Left ventricle myocardium inferior (tissue), 1 donor: Measurements from ENCODE around the gene SLC24A3. TPM values are rescaled to one million over a fixed set of nuclear protein-coding genes. Genes with fewer than 3 reads are reported as not detected.
A peak's percentile ranks its signal among the peaks of the same experiment; 100 is the strongest.

Experiments
- DNase-seq: peaks from one replicate; pipeline ENCODE4 v3.0.0-alpha.2; 2020
- H3K27ac ChIP-seq: fragments of 200-600 bp; replicated peaks from 2 replicates; pipeline ENCODE4 v1.8.0; 2021
- H3K27me3 ChIP-seq: fragments of 200-600 bp; 2 replicates; pipeline ENCODE4 v1.8.0; 2021; ENCODE audit warnings: low read depth
- H3K36me3 ChIP-seq: fragments of 200-600 bp; 2 replicates; pipeline ENCODE4 v1.8.0; 2021
- H3K4me1 ChIP-seq: fragments of 200-600 bp; 2 replicates; pipeline ENCODE4 v1.8.0; 2021
- H3K4me3 ChIP-seq: fragments of 200-600 bp; 2 replicates; pipeline ENCODE4 v1.8.0; 2021; ENCODE audit warnings: mild to moderate bottlenecking, moderate library complexity
- H3K9me3 ChIP-seq: fragments of 200-600 bp; replicated peaks from 2 replicates; pipeline ENCODE4 v1.8.0; 2021
- intact Hi-C: fragments of 100-400 bp; cut with micrococcal nuclease; formaldehyde crosslinking; loops from one replicate; pipeline ENCODE4 v1.11.0; 2022
- total RNA-seq: library from RNA; stranded (reverse); fragmentation: NEBNext Ultra II Directional; extraction: Animal tissue kit (Norgen Biotek cat#: 25700); gene quantifications from one replicate; pipeline ENCODE4 v1.2.1, GENCODE V29; 2021
- TF ChIP-seq, protein P1 (sequence below): fragments of 200-600 bp; IDR thresholded peaks from 2 replicates; pipeline ENCODE4 v1.8.0; 2021; ENCODE audit warnings: antibody characterized with exemption, mild to moderate bottlenecking, borderline replicate concordance
- donor health status: DM: no; HTN: yes; CAD: no; lungs with severe emphysema.

SLC24A3 gene
- total RNA-seq, 1 donor from 2014 or later: 1.3 TPM

DNA sequence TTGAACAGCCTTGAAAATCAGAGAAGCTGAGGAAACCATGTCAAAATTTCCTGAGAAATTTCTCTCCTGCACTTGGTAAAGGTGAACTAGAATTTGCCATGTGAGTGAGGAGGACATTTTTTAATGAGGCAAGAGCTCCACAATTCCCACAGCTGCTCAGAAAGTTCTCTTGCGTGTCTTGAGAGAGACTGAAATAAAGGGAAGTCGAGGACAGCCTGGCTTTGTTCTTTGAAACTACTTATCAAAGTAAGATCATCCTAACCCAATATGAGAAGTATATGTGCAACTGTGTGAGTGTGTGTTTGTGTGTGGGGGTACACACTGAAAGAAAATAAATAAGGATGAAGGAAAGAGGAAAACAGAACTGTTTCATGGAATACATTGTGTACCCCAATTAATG is 163.4 kb downstream of the SLC24A3 start:
- H3K27me3 ChIP-seq: no peaks in the 10 kb centered on the region
- DNase-seq: no peak
- H3K27ac ChIP-seq: no peak overlapping the region
- TF ChIP-seq, protein P1, sequence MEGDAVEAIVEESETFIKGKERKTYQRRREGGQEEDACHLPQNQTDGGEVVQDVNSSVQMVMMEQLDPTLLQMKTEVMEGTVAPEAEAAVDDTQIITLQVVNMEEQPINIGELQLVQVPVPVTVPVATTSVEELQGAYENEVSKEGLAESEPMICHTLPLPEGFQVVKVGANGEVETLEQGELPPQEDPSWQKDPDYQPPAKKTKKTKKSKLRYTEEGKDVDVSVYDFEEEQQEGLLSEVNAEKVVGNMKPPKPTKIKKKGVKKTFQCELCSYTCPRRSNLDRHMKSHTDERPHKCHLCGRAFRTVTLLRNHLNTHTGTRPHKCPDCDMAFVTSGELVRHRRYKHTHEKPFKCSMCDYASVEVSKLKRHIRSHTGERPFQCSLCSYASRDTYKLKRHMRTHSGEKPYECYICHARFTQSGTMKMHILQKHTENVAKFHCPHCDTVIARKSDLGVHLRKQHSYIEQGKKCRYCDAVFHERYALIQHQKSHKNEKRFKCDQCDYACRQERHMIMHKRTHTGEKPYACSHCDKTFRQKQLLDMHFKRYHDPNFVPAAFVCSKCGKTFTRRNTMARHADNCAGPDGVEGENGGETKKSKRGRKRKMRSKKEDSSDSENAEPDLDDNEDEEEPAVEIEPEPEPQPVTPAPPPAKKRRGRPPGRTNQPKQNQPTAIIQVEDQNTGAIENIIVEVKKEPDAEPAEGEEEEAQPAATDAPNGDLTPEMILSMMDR: no peak
- intact Hi-C loops: no loop called here
- H3K9me3 ChIP-seq: no peaks in the 10 kb centered on the region
- no peaks in the 10 kb centered on the region for H3K36me3 ChIP-seq
- H3K4me3 ChIP-seq: no peak overlapping the region
- H3K4me1 ChIP-seq: peaks cover 15% of the 10 kb centered on the region

DNA sequence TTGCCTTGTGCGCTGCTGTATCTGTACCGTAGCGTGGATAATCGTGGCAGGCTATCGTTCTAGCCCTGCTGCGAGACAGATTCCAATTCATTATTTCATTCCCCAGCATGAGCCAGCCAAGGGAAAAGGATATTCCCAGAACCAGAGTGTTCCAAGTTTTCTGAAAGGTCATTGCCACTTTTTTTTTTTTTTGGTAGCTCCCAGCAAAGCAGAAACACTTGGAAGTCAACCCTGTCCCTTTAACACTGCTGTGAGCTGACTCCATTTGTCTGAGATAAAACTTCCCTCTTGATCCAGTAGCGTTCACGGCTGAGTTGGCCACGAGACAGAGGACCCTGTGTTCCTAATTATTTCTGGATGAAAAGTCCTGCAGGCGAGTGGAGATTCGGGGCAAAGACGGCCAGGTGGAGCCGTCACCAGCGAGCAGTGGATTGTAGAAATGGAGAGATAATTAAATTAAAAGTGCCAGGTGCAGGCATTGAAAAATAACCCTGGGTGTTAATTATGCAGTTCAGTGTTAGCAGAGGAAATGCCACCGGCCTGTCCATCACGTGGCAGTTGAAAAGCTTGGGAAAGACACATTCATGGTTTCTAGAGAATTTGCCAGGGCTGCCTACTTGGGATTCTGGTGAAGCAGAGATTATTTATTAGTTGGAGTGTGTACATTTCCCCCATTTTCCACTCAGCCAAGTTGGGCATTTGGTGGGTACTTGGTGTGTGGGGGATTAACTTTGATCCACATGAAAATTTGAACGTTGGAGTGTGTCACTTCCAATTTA is 164.2 kb downstream of the SLC24A3 start:
- Histone ChIP-seq H3K36me3 (no peaks in the 10 kb centered on the region), H3K9me3 (no peaks in the 10 kb centered on the region), H3K4me1 (peaks cover 15% of the 10 kb centered on the region), H3K4me3 (peak overlapping the region; percentile 31), H3K27ac (peak overlapping the region; percentile 5), H3K27me3 (peaks cover 5% of the 10 kb centered on the region)
- TF ChIP-seq, protein P1: no peak
- intact Hi-C loops: no loop called here
- peak; percentile 41 for DNase-seq

DNA sequence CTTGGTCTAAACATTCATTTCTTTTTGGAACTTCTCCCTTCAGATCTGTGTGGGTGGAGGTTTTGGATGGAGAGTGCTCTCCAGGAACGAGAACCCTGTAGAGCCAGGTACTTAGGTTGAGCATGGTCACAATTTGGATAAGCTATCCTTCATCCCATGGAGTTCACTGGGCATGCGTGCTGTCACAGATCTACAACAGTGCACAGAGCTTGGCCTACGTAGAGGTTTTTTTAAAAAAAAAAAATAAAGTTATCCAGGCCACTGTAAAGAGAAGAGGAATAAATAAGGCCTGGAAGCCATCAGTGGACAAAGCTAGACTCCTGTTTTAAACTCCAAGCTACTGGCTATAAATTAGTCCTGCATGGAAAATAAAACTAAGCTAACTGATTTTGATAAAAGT is 165.6 kb downstream of the SLC24A3 start:
- Histone ChIP-seq H3K4me3 (no peak overlapping the region), H3K4me1 (peaks cover 15% of the 10 kb centered on the region), H3K36me3 (no peaks in the 10 kb centered on the region), H3K9me3 (no peaks in the 10 kb centered on the region), H3K27ac (no peak overlapping the region), H3K27me3 (peaks cover 8% of the 10 kb centered on the region)
- no peak for DNase-seq
- TF ChIP-seq, protein P1: no peak
- intact Hi-C loops: no loop called here

DNA sequence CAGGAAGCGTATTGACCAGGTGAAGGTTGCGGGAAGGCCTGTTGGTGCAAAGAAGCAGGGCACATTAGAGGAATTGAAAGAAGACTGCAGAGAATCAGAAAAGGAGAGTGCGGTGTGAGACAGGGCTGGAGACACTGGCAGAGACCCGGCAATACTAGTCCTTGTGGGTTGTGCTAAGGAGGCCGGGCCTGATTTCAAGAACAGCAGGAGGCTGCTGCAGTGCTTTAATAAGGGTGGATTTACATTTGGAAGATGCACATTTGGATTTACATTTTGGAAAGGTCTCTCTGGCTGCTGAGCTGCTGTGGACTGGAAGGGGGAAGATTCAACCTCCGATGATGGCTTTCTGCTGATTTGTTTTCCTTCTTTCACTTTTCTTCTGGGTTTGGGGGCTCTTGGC is 167.8 kb downstream of the SLC24A3 start:
- no peak for DNase-seq
- no peaks in the 10 kb centered on the region for H3K9me3 ChIP-seq
- no peak overlapping the region for H3K4me3 ChIP-seq
- no peaks in the 10 kb centered on the region for H3K36me3 ChIP-seq
- no peak overlapping the region for H3K27ac ChIP-seq
- peaks cover 8% of the 10 kb centered on the region for H3K27me3 ChIP-seq
- TF ChIP-seq, protein P1: no peak
- intact Hi-C loops: no loop called here
- peaks cover 15% of the 10 kb centered on the region for H3K4me1 ChIP-seq

DNA sequence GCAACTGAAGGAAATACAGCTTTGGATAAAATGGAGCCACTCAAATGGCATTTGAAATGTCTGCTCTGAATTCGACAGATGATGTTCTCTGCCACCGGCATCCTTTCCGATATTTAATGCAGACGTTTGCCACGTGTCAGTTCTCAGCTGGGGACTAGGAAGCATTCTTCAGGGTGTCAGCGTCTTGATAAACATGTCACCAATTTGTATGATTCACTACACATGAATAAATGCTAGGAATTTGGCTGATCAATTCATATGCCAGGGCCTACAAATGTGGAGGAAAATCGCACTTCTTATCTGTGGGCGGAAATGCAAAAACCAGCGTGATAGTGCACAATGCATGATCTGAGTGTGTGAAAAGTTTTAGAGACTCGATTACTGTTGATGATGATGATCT is 169.5 kb downstream of the SLC24A3 start:
- intact Hi-C loops: no loop called here
- peaks cover 8% of the 10 kb centered on the region for H3K27me3 ChIP-seq
- no peak for DNase-seq
- H3K9me3 ChIP-seq: no peaks in the 10 kb centered on the region
- H3K27ac ChIP-seq: no peak overlapping the region
- H3K4me3 ChIP-seq: no peak overlapping the region
- peaks cover under 1% of the 10 kb centered on the region for H3K4me1 ChIP-seq
- H3K36me3 ChIP-seq: no peaks in the 10 kb centered on the region
- TF ChIP-seq, protein P1: no peak
